ENCODE measurements around the gene CADM2.

CADM2 gene

GRCh38 chr3:85208650-85209049 lies 249.9 kb downstream of the CADM2 start:
- DNase-seq: no peak

GRCh38 chr3:85210540-85210939 lies 251.8 kb downstream of the CADM2 start:
- no peak for DNase-seq

- no peak for DNase-seq
These were observed 270.2 kb downstream of the CADM2 start for GRCh38 chr3:85228966-85229365.

- no peak for DNase-seq
These were observed 285.3 kb downstream of the CADM2 start for GRCh38 chr3:85244091-85244490.

- no peak for DNase-seq
These were observed 285.7 kb downstream of the CADM2 start for GRCh38 chr3:85244519-85244918.

- no peak for DNase-seq
These were observed 293.0 kb downstream of the CADM2 start for GRCh38 chr3:85251766-85252165.

- DNase-seq: no peak
These were observed 293.9 kb downstream of the CADM2 start for GRCh38 chr3:85252686-85253085.

- no peak for DNase-seq
These were observed 295.9 kb downstream of the CADM2 start for GRCh38 chr3:85254738-85255137.

GRCh38 chr3:85255949-85256348 lies 297.2 kb downstream of the CADM2 start:
- peak; percentile 18 for DNase-seq

- DNase-seq: no peak
These were observed 299.5 kb downstream of the CADM2 start for GRCh38 chr3:85258326-85258725.

- no peak for DNase-seq
These were observed 300.0 kb downstream of the CADM2 start for GRCh38 chr3:85258819-85259218.

GRCh38 chr3:85259748-85260147 lies 301.0 kb downstream of the CADM2 start:
- DNase-seq: no peak

- no peak for DNase-seq
These were observed 305.6 kb downstream of the CADM2 start for GRCh38 chr3:85264381-85264780.

GRCh38 chr3:85270488-85270887 lies 311.7 kb downstream of the CADM2 start:
- DNase-seq: no peak

- DNase-seq: no peak
These were observed 313.1 kb downstream of the CADM2 start for GRCh38 chr3:85271911-85272310.

- DNase-seq: no peak
These were observed 329.5 kb downstream of the CADM2 start for GRCh38 chr3:85288257-85288656.

- DNase-seq: no peak
These were observed 338.5 kb downstream of the CADM2 start for GRCh38 chr3:85297291-85297690.

GRCh38 chr3:85298032-85298431 lies 339.2 kb downstream of the CADM2 start:
- peak; percentile 11 for DNase-seq

GRCh38 chr3:85303156-85303555 lies 344.4 kb downstream of the CADM2 start:
- DNase-seq: no peak

GRCh38 chr3:85304360-85304964 lies 345.7 kb downstream of the CADM2 start:
- no peak for DNase-seq

- DNase-seq: no peak
These were observed 353.5 kb downstream of the CADM2 start for GRCh38 chr3:85312331-85312730.

GRCh38 chr3:85313380-85313779 lies 354.6 kb downstream of the CADM2 start:
- no peak for DNase-seq

GRCh38 chr3:85316252-85316651 lies 357.5 kb downstream of the CADM2 start:
- DNase-seq: no peak

GRCh38 chr3:85321892-85322291 lies 363.1 kb downstream of the CADM2 start:
- DNase-seq: no peak

GRCh38 chr3:85330071-85330470 lies 371.3 kb downstream of the CADM2 start:
- no peak for DNase-seq

GRCh38 chr3:85337895-85338294 lies 379.1 kb downstream of the CADM2 start:
- no peak for DNase-seq
